GM21737 (cell line): ENCODE measurements around the gene CADPS.

Experiments
- ATAC-seq: cut with Tn5 transposase; IDR thresholded peaks from one replicate; pipeline ENCODE4 v1.9.1; 2021; ENCODE audit warnings: mild to moderate bottlenecking, moderate library complexity; ENCODE audit not compliant: unreplicated experiment

Gene CADPS

DNA sequence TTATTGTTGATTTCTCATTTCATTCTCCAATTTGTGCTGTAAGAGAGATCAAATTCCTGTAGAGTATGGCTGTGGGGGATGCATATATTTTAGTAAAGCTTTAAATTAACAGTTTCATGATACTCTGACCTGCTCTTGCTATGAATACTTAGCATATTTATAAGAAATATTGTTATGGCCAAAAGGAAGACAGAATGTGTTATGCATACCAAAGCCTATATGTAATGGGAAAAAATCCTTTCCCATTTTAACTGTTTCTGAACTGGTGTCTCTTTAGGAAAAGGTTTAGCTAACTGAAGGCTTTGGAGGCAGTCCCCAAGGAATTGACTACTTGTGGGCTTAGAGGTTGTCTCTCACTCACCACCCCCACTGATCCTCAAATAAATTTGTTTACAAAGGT, 59.2 kb downstream of the CADPS start:
- no peak for ATAC-seq

DNA sequence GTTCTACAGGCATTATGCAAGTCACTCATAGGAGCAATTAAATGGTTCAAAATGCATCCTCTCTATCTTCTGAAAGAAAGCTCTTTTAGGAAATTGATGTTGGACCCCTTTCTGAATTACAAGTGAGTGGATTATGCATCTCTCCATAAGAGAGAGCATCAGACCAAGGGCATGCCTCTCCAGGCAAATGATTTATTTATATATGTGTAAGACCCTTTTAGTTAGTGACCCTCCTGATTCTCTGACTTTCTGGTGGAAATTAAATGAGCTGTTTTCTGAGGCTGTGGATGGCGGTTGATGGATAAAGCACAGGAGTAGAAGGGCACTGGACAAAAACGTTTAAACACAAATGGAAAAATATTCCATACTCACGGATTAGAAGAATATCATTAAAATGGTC, 62.6 kb downstream of the CADPS start:
- no peak for ATAC-seq

DNA sequence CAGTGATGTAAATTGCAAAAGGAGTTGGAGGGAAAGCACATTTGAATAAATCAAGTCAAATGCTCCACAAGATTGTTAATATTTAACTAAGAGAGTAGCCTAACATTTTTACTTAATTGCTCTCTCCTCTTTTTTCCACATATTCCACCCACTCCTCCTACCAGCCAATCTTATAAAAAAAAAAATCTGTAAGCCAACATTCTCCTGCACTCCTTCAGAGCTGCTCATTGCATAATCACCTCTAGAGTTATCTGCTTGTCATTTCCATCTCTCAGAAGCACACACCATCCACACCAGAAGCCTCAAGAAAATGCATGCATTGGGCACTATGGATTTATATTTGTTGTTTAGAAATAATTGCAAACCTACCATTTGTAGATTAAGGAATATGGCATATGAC, 64.1 kb downstream of the CADPS start:
- ATAC-seq = no peak

DNA sequence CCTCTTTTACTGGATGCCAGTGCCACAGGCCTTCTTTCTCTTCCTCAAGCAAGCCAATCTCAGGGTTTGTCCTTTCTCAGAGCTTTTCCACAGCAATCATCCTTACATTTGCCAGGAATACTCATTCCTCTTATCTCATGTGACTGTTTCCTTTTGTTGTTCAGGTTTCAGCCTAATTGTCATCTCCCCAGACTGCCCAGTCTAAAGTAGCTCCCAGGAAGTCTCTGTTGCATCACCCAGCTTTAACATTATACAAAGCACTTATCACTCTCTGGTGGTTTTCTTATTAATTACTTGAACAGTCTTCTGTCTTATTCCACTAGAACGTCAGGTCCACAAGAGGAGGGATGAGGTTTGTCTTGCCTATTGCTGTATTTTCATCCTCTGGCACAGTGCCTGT, 65.8 kb downstream of the CADPS start:
- no peak for ATAC-seq

GRCh38 chr3:62805580-62806277, 69.5 kb downstream of the CADPS start:
- no peak for ATAC-seq

DNA sequence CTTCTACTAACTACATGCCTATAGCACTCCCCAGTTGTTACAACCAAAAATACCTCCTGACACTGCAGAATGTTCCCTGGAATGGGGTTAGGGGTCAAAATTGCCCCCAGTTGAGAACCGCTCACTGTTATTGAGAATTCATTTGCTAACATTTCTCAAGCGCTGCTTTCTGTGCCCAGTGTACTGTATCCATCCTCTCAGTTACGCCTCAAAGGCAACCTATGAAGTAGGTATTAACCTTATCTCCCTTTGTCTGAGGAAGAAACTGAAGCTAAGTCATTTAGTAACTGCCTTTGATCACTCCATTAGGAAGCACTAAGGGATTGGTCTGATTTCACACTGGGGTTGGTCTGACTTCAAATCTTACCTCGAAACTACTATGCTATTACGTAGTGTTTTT, 70.1 kb downstream of the CADPS start:
- no peak for ATAC-seq

DNA sequence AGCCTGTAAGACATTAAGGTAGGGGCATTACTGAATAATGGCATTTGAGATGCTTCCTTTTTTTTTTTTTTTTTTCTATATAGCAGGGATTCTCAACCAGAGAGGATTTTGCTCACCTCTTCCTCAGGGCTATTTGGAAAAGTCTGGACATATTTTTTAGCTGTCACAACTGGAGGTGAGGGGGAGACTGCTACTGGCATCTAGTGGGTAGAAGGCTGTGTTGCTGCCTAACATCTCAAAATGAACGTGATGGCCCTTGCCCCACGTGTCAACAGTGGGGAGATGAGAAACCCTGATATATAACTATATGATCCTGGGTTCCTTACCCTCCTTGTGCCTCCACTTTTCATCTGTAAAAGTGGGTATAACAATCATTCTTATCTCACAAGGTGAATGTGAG, 71.9 kb downstream of the CADPS start:
- ATAC-seq = no peak

- no peak for ATAC-seq
Measured at GRCh38 chr3:62798000-62798399, 77.2 kb downstream of the CADPS start.

GRCh38 chr3:62797132-62797531, 78.1 kb downstream of the CADPS start:
- no peak for ATAC-seq

- ATAC-seq = no peak
Measured at GRCh38 chr3:62795978-62796657, 79.1 kb downstream of the CADPS start.

DNA sequence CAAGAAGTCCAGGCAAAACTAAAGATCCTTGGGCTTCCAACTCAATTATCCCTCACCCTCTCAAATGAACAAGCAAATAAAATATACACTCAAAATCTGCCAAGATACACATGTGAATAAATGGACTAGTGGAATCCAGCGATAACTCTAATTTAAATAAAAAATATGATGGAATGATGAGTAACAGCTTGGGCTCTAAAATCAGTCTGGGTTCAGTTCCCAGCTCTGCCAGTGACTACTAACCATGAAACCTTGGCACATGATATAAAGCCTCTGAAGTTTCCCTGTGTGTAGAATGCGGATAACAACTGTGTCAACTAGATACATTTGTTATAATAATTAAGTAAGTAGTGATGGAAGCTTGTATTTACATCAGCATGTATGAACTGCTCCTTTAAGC, 81.3 kb downstream of the CADPS start:
- no peak for ATAC-seq

- ATAC-seq = no peak
Measured at GRCh38 chr3:62785384-62785783, 89.8 kb downstream of the CADPS start.

DNA sequence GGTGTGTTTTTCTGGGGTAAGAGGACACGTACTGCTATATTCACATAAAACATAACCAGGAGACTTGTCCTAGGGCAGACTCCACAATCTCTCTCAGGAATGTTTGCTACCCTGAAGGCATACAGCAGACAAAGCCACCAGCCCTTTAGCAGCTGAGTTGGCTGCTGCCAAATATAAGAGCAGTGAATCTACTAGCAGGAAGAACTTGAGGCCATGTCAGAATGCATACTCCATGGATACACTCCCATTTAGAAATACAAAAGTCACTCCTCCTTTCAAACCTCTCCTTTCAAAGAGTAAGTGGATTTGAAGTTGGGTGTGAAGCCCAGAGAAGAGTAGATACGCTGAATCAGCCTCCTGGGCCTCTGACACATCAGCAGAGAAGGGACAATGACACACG, 94.1 kb downstream of the CADPS start:
- ATAC-seq = no peak

- ATAC-seq = no peak
Measured at GRCh38 chr3:62777674-62778073, 97.5 kb downstream of the CADPS start.

DNA sequence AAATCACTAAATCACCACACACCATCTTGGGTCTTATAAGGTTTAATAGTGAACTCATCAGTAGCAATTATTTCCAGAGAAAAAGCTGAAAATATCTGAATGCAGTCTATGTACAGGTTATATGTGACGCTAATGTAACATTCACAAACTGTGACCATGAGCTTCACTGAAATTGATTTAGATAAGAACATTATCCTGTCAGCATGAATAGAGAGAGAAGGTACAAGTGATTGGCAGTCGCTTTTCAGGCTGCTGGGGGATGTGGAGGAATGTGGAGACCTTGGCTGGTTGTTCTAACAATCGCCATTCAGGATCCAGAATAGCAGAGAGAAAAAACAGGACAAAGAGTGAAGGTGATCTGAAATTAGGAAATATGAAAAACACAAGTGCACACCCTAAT, 98.1 kb downstream of the CADPS start:
- no peak for ATAC-seq

DNA sequence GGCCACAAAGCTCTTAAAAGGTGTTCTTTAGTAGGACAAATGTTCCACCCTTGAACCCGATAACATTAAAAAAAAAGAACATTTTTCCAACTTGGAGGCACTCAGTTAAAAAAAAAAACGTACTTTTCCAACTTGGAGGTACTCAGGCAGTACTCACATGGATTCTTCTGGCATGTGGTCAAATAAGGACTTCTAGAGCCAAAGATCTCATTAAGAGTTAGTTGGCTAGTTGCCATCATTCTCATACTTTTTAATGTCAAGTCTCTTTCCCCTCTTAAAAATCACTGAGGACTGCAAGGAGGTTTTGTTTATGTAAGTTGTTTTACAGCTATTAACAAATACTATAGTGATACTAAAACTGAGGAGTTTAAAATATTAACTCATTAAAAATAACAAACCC, 101.0 kb downstream of the CADPS start:
- ATAC-seq = no peak

- ATAC-seq = no peak
Measured at GRCh38 chr3:62771331-62772072, 103.7 kb downstream of the CADPS start.

DNA sequence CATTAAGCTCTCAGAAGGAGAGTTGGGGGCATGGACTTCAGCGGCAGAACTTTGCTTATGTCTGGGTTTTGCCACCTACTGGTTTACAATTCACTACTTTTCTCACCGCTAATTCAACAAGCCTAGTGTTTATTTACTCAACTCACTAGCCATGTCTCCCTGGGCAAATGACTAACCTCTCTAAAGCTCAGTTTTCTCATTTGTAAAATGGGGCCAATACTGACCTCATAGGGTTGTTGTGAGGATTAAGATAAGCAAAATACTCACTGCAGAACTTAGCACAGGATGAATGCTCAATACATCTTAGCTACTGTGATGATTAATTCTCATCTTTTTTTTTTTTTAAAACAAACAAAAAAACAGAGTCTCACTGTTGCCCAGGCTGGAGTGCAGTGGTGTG, 106.3 kb downstream of the CADPS start:
- ATAC-seq = no peak

DNA sequence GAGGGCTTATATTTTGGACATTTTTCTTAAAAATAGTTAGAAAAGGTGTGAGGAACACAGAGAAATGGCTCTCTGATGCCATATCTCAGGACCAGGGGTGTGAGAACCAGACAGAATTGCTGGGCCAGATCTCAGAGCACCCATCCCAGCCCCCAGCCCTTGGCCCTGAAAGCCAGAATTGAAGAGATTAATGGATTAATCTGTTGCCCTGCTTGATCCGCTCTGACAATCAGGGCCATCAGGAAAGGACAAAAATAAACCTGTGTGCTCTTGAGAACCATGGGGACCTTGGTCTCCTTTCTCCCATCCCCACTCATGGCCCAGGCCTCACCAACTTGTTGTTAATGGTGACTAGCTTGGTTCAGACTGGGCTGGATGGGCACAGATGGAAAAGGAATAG, 113.5 kb downstream of the CADPS start:
- ATAC-seq = no peak

DNA sequence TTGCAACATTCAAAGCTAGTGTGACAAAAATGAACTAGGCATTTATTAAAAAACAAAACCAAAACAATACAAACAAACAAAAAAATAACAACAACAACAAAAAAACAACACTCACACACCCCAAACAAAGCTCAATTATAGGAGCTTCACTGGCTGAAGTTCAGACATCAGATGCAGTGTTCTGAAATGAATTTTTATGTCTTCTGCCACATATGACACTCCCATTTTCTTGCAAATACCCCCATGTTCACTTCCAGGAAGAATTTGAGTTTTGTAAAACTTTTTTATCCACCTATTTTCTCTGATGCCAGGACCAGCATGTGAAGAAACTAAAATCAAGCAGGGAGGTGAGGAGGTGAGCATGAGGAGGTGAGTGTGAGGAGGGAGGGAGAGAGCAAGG, 113.9 kb downstream of the CADPS start:
- no peak for ATAC-seq

- no peak for ATAC-seq
Measured at GRCh38 chr3:62758296-62759066, 116.7 kb downstream of the CADPS start.
